H4 (cell line): ENCODE data around the gene PTPRU. TPM values are rescaled to one million over a fixed set of nuclear protein-coding genes. Genes with fewer than 3 reads are reported as not detected.

ENCODE experiments used
- DNase-seq: peaks from one replicate; pipeline ENCODE4 v3.0.0-alpha.2; 2015; ENCODE audit warnings: low spot score
- total RNA-seq: library from RNA; depleted of rRNA; stranded (reverse); fragments of >200 nt; shearing (Covaris generic); gene quantifications from 2 replicates; pipeline ENCODE4 v1.2.3, GENCODE V29; 2014

The PTPRU gene
- total RNA-seq, 1 experiment from 2014 or later = 16.2 TPM

DNA sequence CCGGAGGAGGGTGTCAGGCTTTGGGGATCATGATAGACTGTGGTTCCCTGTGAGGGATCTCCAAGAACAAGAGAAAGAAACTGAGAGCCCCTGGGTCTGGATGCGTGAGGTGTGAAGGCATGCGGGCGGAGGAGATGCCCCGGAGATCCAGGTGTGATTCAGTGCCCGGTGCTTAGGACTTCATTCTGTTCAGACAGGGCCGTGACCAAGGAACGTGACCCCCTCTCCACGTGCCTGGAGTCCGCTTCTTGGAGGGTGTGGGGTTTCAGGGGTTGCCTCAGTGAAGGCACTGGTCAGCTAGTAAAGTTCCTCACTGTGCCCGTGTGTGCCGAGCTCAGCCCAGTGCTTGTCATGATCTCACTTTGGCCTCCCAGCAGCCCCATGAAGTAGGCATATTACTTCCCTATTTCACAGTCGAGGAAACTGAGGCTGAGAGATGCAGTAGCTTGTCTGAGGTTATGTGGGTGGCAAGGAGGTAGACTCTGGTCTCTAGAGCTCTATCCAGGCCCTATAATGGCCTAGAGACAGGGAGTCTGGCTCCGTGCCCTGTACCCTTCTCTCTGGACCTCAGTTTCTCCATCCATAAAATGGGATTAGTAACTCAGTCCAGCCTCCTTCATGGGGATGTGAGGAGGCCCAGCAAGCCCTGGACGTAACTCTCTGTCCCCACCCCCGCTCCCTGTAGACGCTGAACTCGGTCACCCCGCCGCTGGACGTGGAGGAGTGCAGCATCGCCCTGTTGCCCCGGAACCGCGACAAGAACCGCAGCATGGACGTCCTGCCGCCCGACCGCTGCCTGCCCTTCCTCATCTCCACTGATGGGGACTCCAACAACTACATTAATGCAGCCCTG, 81.0 kb downstream of the PTPRU start:
- no peak for DNase-seq

DNA sequence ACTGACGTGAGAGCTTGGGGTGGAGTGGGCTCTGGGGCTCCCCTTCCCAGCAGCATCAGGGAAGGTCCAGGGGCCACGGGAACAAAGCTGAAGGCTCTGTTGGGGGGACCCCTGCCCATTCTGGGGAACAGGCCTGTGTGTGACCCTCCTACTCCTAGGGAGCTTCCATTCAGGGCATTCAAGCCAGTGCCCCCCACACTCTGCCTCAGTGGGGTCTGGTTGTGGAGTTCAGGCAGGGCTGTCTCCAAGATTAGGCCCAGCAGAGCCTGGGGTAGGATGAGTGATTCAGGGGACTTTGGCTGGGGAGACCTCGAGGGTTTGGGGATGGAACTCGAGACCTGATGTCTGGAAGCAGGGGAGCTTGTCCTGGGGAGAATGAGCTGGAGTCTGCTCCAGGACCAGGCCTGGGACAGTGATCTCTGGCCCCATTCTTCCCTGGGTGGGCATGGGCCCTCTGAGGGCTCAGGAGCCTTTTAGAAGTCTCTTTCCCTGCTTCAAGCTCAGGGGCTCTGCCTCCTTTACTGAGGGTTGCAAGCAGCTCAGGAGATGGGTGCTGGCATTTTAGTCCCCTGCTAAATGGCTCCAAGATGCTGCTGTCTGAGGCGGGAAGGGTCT, 81.7 kb downstream of the PTPRU start:
- DNase-seq = no peak

DNA sequence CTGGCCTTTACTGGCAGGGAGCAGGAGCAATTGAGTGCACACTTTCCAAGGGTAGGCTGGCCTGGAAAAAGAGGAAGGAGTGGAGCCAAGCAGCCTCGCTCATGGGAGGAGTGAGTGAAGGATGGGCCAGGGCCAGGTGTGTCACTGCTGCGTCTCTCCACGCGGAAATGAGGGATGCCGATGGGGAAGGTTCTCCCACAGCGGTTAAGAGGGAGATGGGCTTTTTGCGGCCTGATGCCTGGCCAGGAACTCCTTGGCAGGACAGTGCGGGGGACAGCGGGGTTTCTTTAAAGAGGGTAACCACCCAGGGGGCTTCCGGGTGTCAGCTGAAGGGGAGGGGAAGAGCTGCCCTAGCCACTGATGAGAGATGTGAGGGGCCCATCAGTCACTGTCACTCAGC, 82.4 kb downstream of the PTPRU start:
- DNase-seq = no peak

DNA sequence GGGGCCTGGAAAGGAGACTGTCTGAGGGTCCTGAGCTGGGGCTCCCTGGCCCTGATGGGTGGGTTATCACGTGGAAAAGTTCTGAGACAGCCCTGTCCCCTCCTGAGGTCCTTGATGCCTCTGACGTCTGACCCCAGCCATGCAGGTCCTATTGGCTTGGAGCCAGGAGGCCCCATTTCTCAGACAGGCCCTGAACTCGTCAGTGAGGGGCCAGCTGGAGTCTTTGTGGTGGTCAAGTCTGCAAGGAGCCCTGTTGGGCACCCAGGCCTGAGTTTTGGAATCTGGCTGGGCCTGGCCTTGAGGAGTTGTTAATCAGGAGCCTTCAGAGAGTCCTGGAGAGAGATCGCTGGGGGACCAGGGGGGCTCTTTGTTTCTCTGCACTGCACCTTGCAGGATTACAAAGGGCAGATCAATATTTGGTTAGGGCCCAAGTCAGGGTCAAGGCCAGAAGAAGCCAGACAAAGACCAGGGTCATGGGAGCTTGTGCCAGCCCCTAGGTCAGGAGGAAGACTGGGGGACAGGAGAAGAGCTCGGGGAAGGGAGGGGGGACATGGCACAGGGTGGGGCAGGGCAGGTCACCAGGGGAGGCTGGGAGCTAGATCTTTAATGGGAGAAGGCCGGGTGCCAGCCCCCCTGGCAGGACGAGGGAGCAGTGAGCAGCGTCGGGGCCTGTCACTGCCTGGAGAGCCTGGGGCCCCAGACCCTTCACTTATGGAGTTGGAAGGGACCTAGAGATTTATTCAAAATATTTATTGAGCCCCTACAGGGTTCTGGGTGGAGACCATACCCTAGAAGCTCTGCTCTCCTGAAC, 83.2 kb downstream of the PTPRU start:
- DNase-seq = no peak

DNA sequence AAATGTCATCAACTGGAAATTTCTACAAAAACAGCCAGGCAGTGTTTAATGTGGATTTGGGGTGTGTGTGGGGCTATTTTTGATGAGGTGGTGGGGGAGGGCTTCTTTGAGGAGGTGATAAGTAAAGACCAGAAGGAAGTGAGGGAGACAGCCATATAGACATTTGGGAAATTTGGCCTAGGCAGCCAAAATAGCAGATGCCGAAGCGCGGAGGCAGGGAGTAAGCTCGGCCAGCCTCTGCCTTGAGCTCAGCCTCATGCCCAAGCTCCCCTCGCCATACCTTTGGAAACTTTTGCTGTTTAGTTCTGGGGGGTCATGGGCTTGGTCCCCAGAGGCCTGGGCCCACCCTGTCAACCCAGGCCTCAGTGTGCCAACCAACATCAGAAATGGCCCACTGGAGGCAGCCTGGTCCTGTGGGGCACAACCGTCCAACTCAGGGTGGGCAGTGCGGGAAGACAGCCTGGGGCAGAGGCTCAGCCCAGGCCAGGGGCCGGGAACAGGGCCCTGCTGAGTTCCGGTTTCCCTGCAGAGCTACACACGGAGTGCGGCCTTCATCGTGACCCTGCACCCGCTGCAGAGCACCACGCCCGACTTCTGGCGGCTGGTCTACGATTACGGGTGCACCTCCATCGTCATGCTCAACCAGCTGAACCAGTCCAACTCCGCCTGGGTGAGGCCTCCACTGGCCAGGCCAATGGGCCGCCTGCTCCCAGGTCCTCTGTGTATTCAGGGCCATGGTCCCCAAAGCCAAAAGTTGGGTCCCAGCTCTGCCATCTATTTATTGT, 84.0 kb downstream of the PTPRU start:
- no peak for DNase-seq

DNA sequence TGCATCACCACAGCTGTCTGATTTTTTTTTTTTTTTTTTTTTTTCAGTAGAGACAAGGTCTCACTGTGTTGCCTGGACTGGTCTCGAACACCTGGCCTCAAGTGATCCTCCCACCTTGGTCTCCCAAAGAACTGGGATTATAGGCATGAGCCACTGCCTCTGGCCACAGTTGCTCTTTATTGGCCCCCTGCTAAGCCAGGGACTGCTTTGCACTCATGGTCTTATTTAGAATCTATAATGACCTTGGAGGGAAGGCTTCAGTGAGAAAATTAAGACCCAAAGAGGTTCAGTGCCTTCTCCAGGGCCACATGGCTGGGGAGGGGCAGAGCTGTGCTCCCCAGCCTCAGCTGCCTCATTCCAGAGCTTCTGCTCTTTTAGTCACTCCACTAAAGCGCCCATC, 84.9 kb downstream of the PTPRU start:
- DNase-seq = no peak

DNA sequence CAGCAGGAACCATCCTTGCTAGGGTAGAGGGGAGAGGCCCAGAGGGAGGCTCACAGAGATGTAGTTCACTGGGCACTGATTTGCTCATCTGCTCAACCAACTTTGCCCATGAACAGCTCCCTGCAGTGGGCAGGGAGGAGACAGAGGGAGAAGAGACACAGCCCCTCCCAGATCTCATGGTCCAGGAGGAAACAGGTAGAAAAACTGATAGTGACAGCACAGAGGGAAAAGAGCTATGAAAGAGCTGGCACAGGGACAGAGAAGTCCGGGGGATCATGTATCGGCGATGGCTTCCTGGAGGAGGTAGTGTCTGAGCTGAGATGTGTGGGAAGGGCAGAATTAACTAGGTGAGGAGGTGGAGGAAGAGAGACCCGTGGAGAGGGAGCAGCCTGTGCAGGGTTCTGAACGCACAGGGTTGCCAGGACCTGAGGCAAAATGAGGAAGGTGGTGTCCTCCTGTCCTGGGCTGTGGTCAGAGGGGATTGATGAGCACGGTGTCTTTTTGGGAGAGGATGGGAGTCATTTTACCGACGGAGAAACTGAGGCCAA, 85.9 kb downstream of the PTPRU start:
- no peak for DNase-seq

DNA sequence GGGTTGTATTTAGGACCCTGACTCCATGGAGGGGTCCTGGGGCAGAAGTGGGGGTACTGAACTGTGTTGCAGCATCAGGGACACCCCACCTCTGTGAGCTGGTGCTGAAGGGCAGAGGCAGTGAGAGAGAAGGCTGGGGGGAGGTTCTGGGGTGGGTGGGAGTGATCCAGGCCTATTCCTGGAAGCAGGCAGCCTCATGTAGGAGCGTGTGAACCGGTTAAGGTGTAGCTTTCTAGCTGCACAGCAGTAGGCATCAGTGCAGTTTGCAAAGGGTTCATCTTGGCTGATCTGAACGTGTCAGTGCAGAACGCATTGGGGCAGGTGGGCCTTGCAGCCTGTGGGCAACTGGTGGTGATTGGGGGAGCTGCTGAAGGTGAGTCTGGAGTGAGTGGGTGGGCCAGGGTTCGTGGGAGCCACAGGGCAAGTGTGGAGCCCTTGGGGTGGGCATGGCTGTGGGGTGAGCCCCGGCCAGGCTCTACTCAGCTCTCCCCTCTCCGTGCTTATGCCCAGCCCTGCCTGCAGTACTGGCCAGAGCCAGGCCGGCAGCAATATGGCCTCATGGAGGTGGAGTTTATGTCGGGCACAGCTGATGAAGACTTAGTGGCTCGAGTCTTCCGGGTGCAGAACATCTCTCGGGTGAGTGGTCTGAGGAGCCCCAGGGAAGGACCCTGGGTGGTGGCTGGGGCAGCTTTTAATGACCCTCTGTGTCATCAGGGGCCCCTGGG, 86.7 kb downstream of the PTPRU start:
- DNase-seq = no peak

DNA sequence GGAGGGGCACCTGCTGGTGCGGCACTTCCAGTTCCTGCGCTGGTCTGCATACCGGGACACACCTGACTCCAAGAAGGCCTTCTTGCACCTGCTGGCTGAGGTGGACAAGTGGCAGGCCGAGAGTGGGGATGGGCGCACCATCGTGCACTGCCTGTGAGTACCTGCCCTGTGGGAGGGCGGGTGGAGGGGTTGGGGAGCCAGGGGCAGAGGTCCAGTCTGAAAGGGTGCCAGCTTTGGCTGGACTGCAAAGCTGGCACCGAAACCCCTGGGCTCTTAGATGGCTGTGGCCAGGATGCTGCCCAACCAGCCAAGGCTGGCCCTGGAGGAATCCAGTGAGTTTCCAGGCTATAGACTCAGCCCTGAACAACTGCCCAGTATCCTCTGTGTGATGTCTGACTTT, 87.3 kb downstream of the PTPRU start:
- DNase-seq = no peak

DNA sequence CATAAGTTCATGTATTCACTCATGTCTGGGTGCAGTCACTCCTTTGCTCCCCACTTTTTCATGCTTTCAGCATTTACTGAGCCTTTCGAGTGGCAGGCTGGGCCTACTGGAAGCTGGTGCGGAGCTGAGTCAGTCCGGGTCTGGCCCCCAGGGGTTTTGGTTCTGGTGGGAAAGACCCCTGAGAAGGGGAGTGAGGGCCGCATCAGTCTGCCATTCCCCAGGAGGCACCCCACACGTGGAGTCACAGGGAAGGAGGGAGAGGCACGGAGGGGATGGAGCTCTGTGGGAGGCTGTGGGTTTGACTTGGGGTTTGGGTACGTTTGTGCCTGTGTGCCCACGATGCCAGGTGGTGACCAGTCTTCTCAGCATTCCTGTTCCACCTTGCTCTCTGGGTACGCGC, 87.9 kb downstream of the PTPRU start:
- no peak for DNase-seq

DNA sequence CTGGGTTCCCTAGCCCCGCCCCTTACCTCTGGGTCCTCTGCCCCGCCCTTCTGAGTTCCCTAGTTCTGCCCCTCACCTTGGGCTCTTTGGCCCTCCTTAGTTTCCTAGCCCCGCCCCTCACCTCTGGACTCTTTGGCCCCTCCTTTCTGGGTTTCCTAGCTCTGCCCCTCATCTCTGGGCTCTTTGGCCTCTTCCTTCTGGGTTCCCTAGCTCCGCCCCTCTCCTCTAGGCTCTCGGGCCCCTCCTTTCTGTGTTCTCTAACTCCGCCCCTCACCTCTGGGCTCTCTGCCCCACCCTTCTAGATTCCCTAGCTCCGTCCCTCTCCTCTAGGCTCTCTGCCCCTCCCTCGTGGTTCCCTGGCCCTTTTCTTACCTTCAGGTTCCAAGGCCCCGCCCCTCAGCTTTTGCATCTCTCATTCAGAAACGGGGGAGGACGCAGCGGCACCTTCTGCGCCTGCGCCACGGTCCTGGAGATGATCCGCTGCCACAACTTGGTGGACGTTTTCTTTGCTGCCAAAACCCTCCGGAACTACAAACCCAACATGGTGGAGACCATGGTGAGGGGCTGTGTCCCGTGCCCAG, 88.5 kb downstream of the PTPRU start:
- no peak for DNase-seq

DNA sequence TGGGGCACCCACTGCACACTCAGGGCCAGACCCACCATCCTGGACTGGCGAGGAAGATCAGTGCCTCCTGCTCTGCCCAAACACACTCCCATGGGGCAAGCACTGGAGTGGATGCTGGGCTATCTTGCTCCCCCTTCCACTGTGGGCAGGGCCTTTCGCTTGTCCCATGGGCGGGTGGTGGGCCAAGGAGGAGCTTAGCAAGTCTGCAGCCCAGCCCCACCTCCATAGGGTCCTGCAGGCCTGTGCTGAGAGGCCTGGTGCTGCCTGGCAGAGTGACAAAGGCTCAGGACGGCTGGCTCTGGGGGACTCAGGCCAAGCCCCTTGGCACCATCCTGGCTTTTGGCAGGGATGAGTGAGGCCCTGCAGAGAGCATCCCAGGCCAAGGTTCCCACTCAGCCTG, 89.4 kb downstream of the PTPRU start:
- no peak for DNase-seq

DNA sequence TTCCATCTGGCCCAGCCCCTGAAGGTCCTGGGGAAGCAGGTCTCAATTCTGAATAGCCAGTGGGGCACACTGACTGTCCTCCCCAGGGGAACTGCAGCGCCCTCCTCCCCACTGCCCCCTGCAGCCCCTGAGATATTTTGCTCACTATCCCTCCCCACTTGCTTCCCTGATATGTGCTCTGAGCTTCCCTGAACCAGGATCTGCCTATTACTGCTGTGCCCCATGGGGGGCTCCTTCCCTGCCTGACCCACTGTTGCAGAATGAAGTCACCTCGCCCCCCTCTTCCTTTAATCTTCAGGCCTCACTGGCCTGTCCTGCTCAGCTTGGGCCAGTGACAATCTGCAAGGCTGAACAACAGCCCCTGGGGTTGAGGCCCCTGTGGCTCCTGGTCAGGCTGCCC, 89.8 kb downstream of the PTPRU start:
- no peak for DNase-seq

DNA sequence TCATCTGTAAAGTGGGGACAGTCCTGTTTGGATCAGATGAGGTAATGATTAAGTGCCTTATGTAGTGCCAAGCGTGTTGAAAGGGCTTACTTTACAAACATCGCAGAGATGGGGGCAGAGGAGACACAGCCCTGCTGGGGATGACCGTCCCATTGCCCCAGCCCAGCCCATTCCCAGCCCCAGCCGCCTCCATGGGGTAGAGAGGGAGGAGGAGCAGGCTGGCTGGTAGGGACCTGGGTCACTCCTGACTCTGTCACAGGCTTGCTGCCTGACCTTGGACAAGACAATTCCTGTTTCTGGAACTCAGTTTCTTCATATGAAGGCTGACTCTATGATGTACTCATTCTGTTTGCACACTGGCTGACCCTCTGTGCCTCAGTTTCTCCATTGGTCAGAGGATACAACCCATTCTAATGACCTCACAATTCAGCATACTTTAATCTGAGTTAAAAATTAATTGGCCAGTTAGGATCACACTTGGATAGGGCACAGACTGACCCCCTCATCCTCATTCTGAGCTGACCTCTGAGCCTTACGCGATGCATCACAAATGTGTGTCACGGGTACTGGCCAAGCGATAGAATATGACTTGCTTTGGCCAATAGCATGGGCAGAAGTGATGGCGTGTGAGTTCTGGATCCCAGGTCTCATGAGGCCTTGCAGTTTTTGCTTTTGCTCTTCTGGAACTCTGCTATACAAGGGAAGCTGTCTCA, 91.1 kb downstream of the PTPRU start:
- no peak for DNase-seq

DNA sequence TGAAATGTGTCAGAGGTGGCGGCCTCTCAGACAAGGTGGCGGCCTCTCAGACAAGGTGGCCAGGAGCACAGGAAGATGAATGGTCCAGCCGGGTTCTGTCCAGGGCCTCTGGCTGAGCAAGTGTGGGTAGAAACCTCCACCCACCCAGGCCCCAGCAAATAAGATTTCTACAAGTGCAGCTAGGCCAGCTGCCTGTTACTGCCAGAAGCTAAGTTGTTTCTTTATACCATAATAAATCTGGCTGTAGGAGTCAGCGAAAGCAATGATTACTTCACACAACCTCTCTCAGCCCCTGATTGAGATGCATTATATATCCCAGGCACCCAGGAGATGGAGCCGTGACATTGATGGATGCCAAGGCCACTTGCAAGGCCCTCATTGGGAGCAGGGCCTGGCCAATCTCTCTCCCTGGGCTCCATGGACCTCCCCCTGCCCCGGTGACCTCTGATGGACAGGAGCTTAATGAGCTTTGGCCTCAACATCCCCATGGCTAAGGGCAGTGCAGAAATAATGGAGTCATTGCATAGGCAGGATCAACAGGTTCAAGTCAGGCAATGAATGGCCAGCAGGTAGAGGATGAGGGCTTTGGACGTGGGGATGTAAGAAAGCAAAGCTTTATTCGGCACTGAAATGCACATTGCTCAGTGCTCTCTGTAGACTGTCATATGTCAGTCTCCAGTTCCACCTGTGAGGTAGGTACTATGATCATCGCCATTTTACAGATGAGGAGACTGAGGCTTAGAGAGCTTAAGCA, 92.9 kb downstream of the PTPRU start:
- DNase-seq = no peak

DNA sequence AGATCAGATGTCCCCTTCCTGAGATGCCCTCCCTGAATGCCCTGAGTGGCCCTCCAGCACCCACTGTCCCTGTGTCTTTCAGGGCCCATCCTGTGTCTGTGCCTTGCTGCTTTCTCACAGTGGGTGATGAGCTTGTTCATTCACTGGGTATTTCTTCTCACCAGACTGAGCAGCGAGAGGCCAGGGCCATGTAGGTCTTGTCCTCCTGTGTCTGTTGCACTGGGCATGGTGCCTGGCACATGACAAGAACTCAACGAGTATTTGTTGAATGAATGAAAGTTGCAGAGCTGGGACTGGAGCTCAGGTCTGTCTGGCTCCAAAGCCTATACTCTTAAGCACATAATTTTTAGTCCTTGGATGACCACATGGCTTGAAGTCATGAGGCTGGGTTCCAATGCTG, 93.8 kb downstream of the PTPRU start:
- DNase-seq = no peak

DNA sequence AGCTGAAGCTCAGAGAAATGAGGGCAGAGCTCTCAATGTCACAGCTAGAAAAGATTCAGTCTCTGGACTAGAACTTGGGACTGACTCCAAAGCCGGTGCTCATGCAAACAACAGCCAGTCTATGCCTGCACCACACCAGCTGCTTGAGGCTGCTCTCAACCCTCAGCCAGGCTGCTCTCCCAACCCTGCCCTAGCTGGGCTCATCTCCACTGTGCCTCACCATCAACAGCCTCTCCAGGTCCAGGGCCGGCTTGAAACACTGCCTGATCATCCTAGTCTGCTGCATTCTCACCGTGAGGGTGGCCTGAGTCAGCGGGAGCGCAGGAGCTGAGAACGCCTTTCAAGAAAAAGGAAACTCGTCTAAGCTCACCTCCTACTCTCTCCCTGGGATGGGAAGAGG, 94.5 kb downstream of the PTPRU start:
- DNase-seq = no peak

DNA sequence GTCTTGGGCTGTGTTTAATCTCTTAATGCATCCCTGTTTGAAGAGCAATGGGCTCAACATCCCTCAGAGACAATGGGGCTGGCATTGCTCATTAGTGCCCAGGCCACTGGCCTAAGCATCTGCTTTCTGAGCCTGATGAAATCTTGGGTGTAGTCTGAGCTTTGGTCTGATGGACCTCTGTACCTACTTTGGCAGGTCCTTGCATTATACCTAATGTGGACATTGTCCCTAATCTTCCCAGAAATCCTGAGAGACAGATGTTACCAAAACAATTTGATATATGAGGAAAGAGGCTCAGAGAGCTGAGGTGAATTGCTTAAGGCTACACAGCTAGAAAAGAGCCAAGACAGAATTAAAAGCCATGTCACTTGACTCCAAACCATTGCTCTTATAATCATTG, 95.0 kb downstream of the PTPRU start:
- no peak for DNase-seq

DNA sequence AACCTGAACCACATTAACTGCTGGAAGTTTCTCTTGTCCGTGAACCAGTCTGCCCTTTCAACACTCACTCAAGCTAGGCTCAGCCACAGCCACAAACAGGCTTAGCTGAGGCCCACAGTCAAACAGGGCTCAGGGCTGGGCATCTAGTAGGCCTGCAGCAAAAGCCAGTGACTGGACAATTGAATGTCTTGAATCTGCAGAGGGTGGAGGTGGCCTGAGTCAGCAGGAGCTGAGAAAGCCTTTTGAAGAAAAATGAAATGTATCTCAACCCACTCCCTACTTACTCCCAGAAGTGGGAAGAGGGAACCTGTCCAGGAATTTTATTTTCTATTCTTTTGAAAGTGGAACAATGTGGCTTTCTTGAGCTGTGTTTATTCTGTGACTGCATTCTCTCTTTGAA, 95.4 kb downstream of the PTPRU start:
- DNase-seq = no peak
